Mesothelial cell of epicardium (in vitro differentiated cells): ENCODE results near the gene TOMM20. TPM values are rescaled to one million over a fixed set of nuclear protein-coding genes. Genes with fewer than 3 reads are reported as not detected.

Experiments used
- DNase-seq, 2 experiments: peaks; one replicate each; pipeline ENCODE4 v3.0.0; 2021; ENCODE audit warnings: low spot score in 2 of 2; ENCODE audit not compliant: unreplicated experiment in 2 of 2
- H3K27ac Mint-ChIP-seq: 2 replicates; pipeline ENCODE4 v1.8.0; 2021; ENCODE audit warnings: mixed read lengths
- H3K27me3 Mint-ChIP-seq: 2 replicates; pipeline ENCODE4 v1.8.0; 2021; ENCODE audit warnings: low read depth, mixed read lengths
- H3K36me3 Mint-ChIP-seq: 2 replicates; pipeline ENCODE4 v1.8.0; 2021; ENCODE audit warnings: mixed read lengths
- H3K4me1 Mint-ChIP-seq: 2 replicates; pipeline ENCODE4 v1.8.0; 2021; ENCODE audit warnings: mixed read lengths
- H3K4me3 Mint-ChIP-seq: 2 replicates; pipeline ENCODE4 v1.8.0; 2021; ENCODE audit warnings: mild to moderate bottlenecking, moderate library complexity, mixed read lengths
- H3K9me3 Mint-ChIP-seq: 2 replicates; pipeline ENCODE4 v1.8.0; 2021; ENCODE audit warnings: mixed read lengths
- CTCF ChIP-seq: fragments of 200-600 bp; sonication (generic); IDR thresholded peaks from one replicate; pipeline ENCODE4 v1.5.0; 2021; ENCODE audit warnings: antibody characterized with exemption; ENCODE audit not compliant: unreplicated experiment
- total RNA-seq: library from RNA; stranded (reverse); gene quantifications from 3 replicates; pipeline ENCODE4 v1.2.1, GENCODE V29; 2021

TOMM20 gene
- total RNA-seq, 1 donor from 2014 or later = 166 TPM

DNA sequence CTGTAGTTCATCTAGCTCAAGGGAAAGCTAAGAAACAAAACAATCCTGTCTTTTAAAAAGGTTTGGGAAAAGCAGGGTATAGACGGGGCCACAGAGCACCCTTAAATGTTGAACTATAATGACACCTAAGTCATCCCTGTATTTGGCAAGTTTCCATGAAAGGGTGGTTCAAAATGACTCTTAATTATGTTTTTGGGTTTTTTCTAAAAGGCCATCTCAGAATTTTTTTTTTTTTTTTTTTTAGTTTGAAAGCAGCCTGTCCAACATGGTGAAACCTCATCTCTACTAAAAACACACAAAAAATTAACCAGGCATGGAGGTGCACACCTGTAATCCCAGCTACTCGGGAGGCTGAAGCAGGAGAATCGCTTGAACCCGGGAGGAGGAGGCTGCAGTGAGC lies 22.2 kb downstream of the TOMM20 start:
- H3K27me3 Mint-ChIP-seq = no peaks in the 10 kb centered on the region
- H3K27ac Mint-ChIP-seq = no peak overlapping the region
- no peak for TF ChIP-seq CTCF
- no peak for DNase-seq
- H3K4me1 Mint-ChIP-seq = peaks cover 21% of the 10 kb centered on the region
- no peak overlapping the region for H3K4me3 Mint-ChIP-seq
- no peaks in the 10 kb centered on the region for H3K9me3 Mint-ChIP-seq
- peaks cover 32% of the 10 kb centered on the region for H3K36me3 Mint-ChIP-seq

- Mint-ChIP-seq H3K27ac (no peak overlapping the region), H3K4me3 (no peak overlapping the region), H3K9me3 (no peaks in the 10 kb centered on the region), H3K4me1 (peaks cover 21% of the 10 kb centered on the region), H3K27me3 (peaks cover 1% of the 10 kb centered on the region), H3K36me3 (peaks cover 23% of the 10 kb centered on the region)
- no peak for DNase-seq
- no peak for TF ChIP-seq CTCF
Measured at GRCh38 chr1:235105051-235106043, 23.3 kb downstream of the TOMM20 start.

- Mint-ChIP-seq H3K4me3 (no peak overlapping the region), H3K27me3 (peaks cover 1% of the 10 kb centered on the region), H3K9me3 (no peaks in the 10 kb centered on the region), H3K4me1 (peaks cover 21% of the 10 kb centered on the region), H3K27ac (peak overlapping the region; percentile 71), H3K36me3 (peaks cover 7% of the 10 kb centered on the region)
- TF ChIP-seq CTCF = no peak
- no peak for DNase-seq
Measured at GRCh38 chr1:235102993-235103411, 25.6 kb downstream of the TOMM20 start.

GRCh38 chr1:235102259-235102582 lies 26.4 kb downstream of the TOMM20 start:
- H3K27me3 Mint-ChIP-seq = peaks cover 1% of the 10 kb centered on the region
- no peak overlapping the region for H3K27ac Mint-ChIP-seq
- H3K36me3 Mint-ChIP-seq = peaks cover 3% of the 10 kb centered on the region
- H3K4me3 Mint-ChIP-seq = no peak overlapping the region
- peaks cover 21% of the 10 kb centered on the region for H3K4me1 Mint-ChIP-seq
- no peak for TF ChIP-seq CTCF
- DNase-seq = no peak
- no peaks in the 10 kb centered on the region for H3K9me3 Mint-ChIP-seq

- Mint-ChIP-seq H3K27ac (no peak overlapping the region), H3K36me3 (no peaks in the 10 kb centered on the region), H3K4me1 (peaks cover 21% of the 10 kb centered on the region), H3K4me3 (no peak overlapping the region), H3K9me3 (no peaks in the 10 kb centered on the region), H3K27me3 (peaks cover 1% of the 10 kb centered on the region)
- no peak for TF ChIP-seq CTCF
- no peak for DNase-seq
Measured at GRCh38 chr1:235101558-235102258, 26.9 kb downstream of the TOMM20 start.
